ENCODE data around the gene IRS2.

The IRS2 gene

GRCh38 chr13:109728791-109729731 is 57.3 kb downstream of the IRS2 start:
- H3K36me3 ChIP-seq (replicated peaks), result no peaks in the 10 kb centered on the region
- H3K4me3 ChIP-seq (ENCODE audit: low read depth, low read length), result no peak overlapping the region
- TF ChIP-seq CTCF (IDR thresholded peaks at IDR 0.05; ENCODE audit: low read depth, low read length, missing control alignments), result no peak
- no peak overlapping the region for H3K27ac ChIP-seq
- in situ Hi-C loops (cut with HindIII; ENCODE audit: low pct_ligation_motif_present, low sequenced_read_pairs), result no loop called here
- no peaks in the 10 kb centered on the region for H3K27me3 ChIP-seq (replicated peaks)
- DNase-seq, result no peak

GRCh38 chr13:109728061-109728460 is 58.3 kb downstream of the IRS2 start:
- H3K36me3 ChIP-seq (replicated peaks), result no peaks in the 10 kb centered on the region
- no peaks in the 10 kb centered on the region for H3K27me3 ChIP-seq (replicated peaks)
- no peak overlapping the region for H3K27ac ChIP-seq
- H3K4me3 ChIP-seq (ENCODE audit: low read depth, low read length), result no peak overlapping the region
- in situ Hi-C loops (cut with HindIII; ENCODE audit: low pct_ligation_motif_present, low sequenced_read_pairs), result no loop called here
- TF ChIP-seq CTCF (IDR thresholded peaks at IDR 0.05; ENCODE audit: low read depth, low read length, missing control alignments), result no peak
- DNase-seq, result no peak

GRCh38 chr13:109727251-109727650 is 59.1 kb downstream of the IRS2 start:
- no peak for TF ChIP-seq CTCF (IDR thresholded peaks at IDR 0.05; ENCODE audit: low read depth, low read length, missing control alignments)
- H3K4me3 ChIP-seq (ENCODE audit: low read depth, low read length), result no peak overlapping the region
- H3K27me3 ChIP-seq (replicated peaks), result no peaks in the 10 kb centered on the region
- DNase-seq, result no peak
- no peak overlapping the region for H3K27ac ChIP-seq
- no peaks in the 10 kb centered on the region for H3K36me3 ChIP-seq (replicated peaks)
- in situ Hi-C loops (cut with HindIII; ENCODE audit: low pct_ligation_motif_present, low sequenced_read_pairs), result no loop called here

GRCh38 chr13:109725995-109726637 is 60.3 kb downstream of the IRS2 start:
- TF ChIP-seq CTCF (IDR thresholded peaks at IDR 0.05; ENCODE audit: low read depth, low read length, missing control alignments), result no peak
- H3K27ac ChIP-seq, result no peak overlapping the region
- H3K4me3 ChIP-seq (ENCODE audit: low read depth, low read length), result no peak overlapping the region
- in situ Hi-C loops (cut with HindIII; ENCODE audit: low pct_ligation_motif_present, low sequenced_read_pairs), result no loop called here
- H3K36me3 ChIP-seq (replicated peaks), result no peaks in the 10 kb centered on the region
- H3K27me3 ChIP-seq (replicated peaks), result no peaks in the 10 kb centered on the region
- no peak for DNase-seq

- no peaks in the 10 kb centered on the region for H3K27me3 ChIP-seq (replicated peaks)
- H3K36me3 ChIP-seq (replicated peaks), result no peaks in the 10 kb centered on the region
- no peak for DNase-seq
- no peak overlapping the region for H3K4me3 ChIP-seq (ENCODE audit: low read depth, low read length)
- in situ Hi-C loops (cut with HindIII; ENCODE audit: low pct_ligation_motif_present, low sequenced_read_pairs), result no loop called here
- H3K27ac ChIP-seq, result no peak overlapping the region
- TF ChIP-seq CTCF (IDR thresholded peaks at IDR 0.05; ENCODE audit: low read depth, low read length, missing control alignments), result no peak
Measured at GRCh38 chr13:109725297-109725696, 61.1 kb downstream of the IRS2 start.

All from brain microvascular endothelial cell (primary cell).